Activated CD8-positive, alpha-beta memory T cell treated with anti-CD3 and anti-CD28 coated beads, Interleukin-2, amount 50 U/mL, for 1 hour (primary cell): ENCODE results near the gene DDHD1.
"Not testable (repeated sequence)": the region's sequence is repeated elsewhere in the genome, so short reads cannot be mapped to it uniquely, and the experiment has no call there.

Source experiments
- DNase-seq: peaks from one replicate; pipeline ENCODE4 v3.0.0-alpha.2; 2020; ENCODE audit errors: extremely low read depth

DDHD1 gene

GRCh38 chr14:53108292-53109104, 44.6 kb downstream of the DDHD1 start:
- no peak for DNase-seq

- no peak for DNase-seq
Observed at GRCh38 chr14:53106768-53107167, 46.4 kb downstream of the DDHD1 start.

DNA sequence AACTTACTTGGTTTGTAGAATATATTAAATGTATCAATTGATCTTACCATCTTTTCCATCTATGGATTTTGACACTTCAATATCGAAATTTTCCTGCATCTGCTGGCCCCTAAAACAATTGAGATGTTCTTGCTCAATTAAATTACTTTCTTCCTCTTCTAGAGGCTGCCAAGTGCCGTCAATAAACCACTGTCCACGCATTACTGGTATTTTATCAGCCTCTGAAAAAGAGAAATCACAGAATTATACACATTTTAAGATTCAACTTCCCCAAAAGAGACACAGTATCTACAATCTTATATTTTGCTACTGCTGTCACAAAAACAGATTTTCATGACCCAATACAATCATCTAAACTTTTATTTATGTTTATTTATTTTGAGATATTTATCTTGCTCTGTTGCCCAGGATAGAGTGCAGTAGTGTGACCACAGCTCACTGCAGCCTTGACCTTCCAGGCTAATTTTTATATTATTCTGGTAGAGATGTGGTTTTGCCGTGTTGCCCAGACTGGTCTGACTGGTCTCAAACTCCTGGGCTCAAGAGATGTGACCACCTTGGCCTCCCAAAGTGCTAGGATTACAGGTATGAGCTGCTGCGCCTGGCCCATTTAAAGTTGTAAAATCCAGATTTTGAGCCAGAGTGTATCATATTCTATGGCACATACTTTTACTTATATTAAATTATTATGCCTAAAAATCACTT, 49.3 kb downstream of the DDHD1 start:
- DNase-seq, result no peak

GRCh38 chr14:53093206-53093605, 59.9 kb downstream of the DDHD1 start:
- DNase-seq, result no peak

DNA sequence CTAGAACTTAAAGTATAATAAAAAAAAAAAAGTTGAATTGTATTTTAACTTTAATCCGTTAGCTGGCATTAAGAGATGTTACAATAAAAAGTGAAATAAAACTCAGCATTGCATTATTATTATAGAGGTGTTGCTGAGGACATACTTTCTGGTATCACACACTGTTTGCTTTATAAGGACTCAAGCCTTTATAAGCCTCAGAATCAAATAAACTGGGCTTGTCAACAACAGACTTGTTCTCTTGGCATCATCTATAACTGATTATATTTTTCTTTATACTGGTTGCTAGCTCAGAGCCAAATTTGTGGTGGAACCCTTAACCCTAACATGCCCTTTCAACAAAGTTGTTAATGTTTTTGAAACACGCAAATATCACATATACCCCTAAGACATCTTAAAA, 62.3 kb downstream of the DDHD1 start:
- DNase-seq, result no peak

- not testable (repeated sequence) for DNase-seq
Observed at GRCh38 chr14:53084954-53085353, 68.2 kb downstream of the DDHD1 start.

GRCh38 chr14:53064475-53064874, 88.6 kb downstream of the DDHD1 start:
- DNase-seq, result no peak

DNA sequence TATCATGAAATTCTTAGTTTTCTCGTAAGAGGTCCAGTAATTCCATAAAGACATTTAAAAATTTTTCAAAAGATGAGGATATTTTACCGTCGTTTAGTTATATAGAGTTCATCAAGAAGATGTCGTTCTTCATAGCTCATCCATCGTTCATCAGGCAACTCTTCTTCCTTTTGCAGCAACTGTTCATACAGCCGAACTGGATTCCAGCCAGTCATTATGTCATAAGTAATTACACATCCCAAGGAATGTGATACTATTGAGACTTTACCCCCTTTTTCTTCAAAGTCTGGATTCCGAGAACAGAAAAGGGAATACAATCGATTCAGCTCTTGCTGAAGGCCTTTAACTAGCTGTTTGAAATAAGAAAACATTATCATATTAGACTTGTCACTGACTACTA, 90.3 kb downstream of the DDHD1 start:
- DNase-seq, result no peak

GRCh38 chr14:53060046-53060445, 93.1 kb downstream of the DDHD1 start:
- no peak for DNase-seq

DNA sequence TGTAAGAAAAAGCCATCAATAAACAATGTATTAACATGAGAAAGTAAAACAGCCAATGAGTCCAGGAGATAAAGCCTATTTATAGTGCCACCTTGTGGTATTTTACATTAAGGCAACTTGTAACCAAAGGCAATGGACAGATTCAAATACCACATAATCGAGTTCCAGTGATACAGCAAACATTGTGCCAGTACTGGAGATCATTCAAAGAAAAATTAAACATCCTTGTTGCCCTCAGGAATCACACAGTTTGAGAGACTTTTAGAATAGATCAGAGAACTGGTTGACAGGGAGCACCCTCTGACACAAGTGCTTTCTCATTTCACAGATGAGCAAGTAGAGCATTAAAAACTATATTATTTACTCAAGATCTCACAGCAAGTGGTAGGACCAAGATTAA, 98.1 kb downstream of the DDHD1 start:
- no peak for DNase-seq

GRCh38 chr14:53054457-53054856, 98.7 kb downstream of the DDHD1 start:
- no peak for DNase-seq

DNA sequence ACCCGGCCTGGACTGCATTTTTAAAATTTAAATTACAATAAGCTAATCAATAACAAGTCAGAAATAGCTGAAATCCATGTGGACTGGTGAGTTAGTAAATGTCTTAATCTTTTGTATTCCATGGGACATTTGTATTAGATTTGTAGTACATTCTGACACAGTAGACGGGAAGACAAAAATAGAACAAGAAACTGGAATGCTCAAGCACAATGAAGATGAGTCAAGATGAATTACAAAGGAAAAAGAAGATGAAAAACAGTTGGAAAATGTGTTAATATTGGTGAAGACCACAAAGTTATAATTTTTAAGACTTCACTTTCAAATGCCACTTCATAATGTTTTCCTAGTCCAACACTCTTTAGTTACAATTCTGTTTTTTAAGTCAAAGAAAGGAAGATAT, 104.5 kb downstream of the DDHD1 start:
- no peak for DNase-seq

GRCh38 chr14:53047307-53048069, 105.6 kb downstream of the DDHD1 start:
- DNase-seq, result no peak

DNA sequence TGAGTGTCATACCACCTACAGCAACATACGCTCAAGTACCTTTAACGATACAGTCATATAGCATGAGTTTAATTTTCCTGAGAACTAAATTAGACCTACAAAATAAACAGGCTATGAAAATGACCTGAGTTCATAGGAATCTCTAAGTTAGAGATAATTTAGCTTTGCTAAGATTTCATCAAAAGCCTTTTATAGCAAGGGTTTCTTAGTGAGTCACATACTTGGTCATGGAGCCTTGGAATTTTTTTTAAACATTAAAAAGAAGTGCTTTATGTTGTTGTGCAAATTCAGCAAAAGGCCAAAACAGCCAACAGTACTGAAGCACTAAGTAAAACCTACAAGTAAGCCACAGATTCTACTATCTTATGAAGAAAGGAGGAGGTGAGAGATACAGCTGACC, 108.6 kb downstream of the DDHD1 start:
- DNase-seq, result no peak

DNA sequence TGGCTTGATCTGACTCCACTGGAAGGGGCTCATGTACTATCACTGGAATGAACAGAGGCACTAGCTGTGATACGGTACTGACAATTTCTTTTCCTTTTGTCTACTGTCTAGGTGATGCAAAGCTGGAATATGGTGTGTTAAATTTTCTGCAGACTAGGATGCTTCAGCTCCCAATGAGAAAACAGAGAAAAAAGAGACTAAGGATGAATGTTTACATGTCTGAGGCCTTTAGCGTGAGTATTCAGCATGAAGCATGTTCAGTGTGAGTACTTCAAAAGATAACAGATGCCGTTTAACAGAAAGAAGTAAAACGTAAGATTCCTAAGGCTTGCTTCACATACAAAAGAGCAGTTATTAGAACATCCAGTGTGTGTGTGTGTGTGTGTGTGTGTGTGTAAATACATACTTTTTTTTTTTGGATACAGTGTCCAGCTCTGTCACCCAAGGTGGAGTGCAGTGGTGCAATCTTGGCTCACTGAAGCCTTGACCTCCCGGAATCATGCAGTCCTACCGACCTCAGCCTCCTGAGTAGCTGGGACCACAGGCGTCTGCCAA, 110.0 kb downstream of the DDHD1 start:
- no peak for DNase-seq

- DNase-seq, result no peak
Observed at GRCh38 chr14:53042480-53042879, 110.6 kb downstream of the DDHD1 start.

GRCh38 chr14:53041067-53041466, 112.1 kb downstream of the DDHD1 start:
- DNase-seq, result no peak

- no peak for DNase-seq
Observed at GRCh38 chr14:53038629-53039028, 114.5 kb downstream of the DDHD1 start.

GRCh38 chr14:53037016-53037415, 116.1 kb downstream of the DDHD1 start:
- DNase-seq, result no peak

DNA sequence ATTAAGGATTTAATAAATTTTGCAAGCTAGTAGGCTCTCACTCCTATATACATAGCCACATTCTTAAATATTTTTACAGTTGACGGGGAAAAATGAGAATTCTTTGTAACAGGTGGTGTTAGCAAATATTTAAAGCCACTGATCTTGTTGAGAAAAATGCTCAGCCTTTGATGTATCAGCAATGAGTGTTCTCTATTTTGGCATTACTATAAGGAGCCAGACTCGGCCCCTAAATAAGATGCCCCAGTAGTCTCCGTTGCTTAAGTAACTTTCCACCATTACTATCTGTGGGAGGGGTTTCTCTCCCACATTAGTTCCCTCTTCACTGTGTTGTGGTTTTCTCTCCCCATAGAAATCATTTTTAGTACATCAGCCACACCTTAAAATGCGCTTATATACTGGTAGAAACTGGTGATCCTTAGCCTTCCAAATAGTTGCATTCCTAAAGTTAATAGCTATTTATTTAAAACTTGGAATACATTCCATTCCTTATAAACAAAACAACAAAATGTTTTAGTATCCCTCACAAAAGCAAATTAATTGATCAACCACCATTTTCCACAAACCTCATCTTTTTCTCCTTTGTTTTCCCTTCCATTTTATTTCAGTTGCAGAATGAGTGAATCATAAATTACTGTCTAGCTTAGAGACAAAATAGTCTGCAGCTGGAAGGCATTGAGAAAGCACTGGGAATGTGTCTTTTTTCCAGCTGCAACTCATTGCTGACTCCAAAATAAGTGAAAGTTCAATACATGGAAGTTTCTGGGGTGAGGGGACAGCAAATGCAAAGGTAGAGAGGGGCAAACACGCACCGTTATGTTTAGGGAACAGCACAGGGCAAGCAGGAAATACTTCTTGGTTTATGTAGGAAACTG, 117.5 kb downstream of the DDHD1 start:
- no peak for DNase-seq

DNA sequence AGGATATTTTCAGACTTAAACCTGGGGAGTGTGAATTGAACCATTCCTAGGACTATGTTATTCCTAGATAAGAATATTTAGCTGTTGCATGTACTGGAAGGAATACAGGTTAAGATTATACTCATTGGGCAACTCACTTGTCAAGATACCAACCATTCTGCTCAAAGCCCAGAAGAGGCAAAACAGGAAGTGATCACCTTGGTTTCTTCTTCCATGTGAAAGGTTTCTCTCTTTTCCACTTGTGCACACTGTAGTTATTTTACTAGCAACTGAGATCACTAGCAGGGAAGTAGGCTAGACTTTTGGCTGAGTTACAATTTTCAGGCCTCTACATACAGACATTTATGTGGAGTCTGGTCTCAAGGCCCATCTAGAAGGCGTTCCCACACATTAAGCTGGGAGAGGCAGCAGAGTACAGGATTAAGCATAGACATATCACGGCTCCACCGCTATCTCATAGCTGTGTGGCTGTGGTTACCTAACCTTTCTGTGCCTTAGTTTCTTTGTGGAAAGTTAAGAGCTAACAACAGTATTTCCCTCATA, 118.4 kb downstream of the DDHD1 start:
- DNase-seq, result no peak
